Measurements from ENCODE around the gene COL5A1.

The COL5A1 gene

DNA sequence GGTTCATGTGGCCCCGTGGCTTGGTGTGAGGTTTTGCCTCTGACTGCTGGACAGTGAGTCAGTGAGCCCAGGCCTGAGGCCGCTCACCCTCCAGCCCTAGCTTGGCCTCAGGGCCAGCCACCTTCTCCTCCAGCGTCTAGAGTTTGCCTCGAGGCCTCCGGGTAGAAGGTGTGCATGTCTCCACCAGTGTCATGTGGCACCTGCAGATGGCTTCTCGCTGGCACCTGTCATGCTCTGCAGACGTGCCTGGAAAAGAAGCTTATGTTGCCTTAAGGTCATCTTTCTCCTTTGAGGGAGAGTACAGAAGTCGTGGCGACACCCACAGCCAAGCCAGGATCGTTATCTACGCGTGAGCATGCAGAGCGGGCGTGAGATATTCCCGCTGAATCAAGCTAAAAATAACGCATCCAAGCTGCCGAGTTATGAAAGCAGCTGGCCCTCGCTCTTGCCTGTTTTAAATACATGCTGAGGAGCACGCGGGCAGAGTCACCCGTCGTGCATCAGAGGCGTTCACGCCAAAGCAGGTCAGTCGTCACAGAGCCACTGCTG, 159.3 kb downstream of the COL5A1 start:
- in situ Hi-C loops (cut with MboI; ENCODE audit: low sequenced_read_pairs, unreplicated experiment), result loop anchor here (10.0 kb wide), 1 partner anchor 174 kb away; no protein-coding TSS in a partner anchor
- DNase-seq (ENCODE audit: low spot score), result no peak
- TF ChIP-seq, protein P1, sequence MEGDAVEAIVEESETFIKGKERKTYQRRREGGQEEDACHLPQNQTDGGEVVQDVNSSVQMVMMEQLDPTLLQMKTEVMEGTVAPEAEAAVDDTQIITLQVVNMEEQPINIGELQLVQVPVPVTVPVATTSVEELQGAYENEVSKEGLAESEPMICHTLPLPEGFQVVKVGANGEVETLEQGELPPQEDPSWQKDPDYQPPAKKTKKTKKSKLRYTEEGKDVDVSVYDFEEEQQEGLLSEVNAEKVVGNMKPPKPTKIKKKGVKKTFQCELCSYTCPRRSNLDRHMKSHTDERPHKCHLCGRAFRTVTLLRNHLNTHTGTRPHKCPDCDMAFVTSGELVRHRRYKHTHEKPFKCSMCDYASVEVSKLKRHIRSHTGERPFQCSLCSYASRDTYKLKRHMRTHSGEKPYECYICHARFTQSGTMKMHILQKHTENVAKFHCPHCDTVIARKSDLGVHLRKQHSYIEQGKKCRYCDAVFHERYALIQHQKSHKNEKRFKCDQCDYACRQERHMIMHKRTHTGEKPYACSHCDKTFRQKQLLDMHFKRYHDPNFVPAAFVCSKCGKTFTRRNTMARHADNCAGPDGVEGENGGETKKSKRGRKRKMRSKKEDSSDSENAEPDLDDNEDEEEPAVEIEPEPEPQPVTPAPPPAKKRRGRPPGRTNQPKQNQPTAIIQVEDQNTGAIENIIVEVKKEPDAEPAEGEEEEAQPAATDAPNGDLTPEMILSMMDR (IDR thresholded peaks at IDR 0.05; ENCODE audit: borderline replicate concordance, control extremely low read depth, extremely low read depth, insufficient read depth, missing control alignments), result no peak

GRCh38 chr9:134802216-134802795, 160.7 kb downstream of the COL5A1 start:
- TF ChIP-seq, protein P1 (IDR thresholded peaks at IDR 0.05; ENCODE audit: borderline replicate concordance, control extremely low read depth, extremely low read depth, insufficient read depth, missing control alignments), result no peak
- in situ Hi-C loops (cut with MboI; ENCODE audit: low sequenced_read_pairs, unreplicated experiment), result loop anchor here (10.0 kb wide), 1 partner anchor 172 kb away; no protein-coding TSS in a partner anchor
- DNase-seq (ENCODE audit: low spot score), result no peak

DNA sequence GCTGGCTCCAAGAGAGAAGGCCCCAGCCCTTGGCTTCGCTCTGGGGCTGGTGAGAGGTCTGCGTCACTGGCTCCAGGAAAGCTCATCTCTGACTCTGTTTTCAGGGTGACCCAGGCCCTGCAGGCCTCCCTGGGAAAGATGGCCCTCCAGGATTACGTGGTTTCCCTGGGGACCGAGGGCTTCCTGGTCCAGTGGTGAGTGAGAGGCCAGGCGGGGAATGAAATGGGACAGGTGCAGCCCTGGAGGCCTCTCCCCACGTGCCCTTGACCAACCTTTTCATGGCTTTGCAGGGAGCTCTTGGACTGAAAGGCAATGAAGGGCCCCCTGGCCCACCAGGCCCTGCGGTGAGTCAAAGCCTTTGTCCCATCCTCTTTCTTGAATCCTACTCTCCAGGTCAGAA, 163.3 kb downstream of the COL5A1 start:
- TF ChIP-seq, protein P1 (IDR thresholded peaks at IDR 0.05; ENCODE audit: borderline replicate concordance, control extremely low read depth, extremely low read depth, insufficient read depth, missing control alignments), result no peak
- DNase-seq (ENCODE audit: low spot score), result no peak
- in situ Hi-C loops (cut with MboI; ENCODE audit: low sequenced_read_pairs, unreplicated experiment), result loop anchor here (10.0 kb wide), 1 partner anchor 170 kb away; no protein-coding TSS in a partner anchor

GRCh38 chr9:134807716-134808446, 166.3 kb downstream of the COL5A1 start:
- no peak for DNase-seq (ENCODE audit: low spot score)
- in situ Hi-C loops (cut with MboI; ENCODE audit: low sequenced_read_pairs, unreplicated experiment), result loop anchor here (10.0 kb wide), 1 partner anchor 167 kb away; no protein-coding TSS in a partner anchor
- TF ChIP-seq, protein P1 (IDR thresholded peaks at IDR 0.05; ENCODE audit: borderline replicate concordance, control extremely low read depth, extremely low read depth, insufficient read depth, missing control alignments), result no peak

DNA sequence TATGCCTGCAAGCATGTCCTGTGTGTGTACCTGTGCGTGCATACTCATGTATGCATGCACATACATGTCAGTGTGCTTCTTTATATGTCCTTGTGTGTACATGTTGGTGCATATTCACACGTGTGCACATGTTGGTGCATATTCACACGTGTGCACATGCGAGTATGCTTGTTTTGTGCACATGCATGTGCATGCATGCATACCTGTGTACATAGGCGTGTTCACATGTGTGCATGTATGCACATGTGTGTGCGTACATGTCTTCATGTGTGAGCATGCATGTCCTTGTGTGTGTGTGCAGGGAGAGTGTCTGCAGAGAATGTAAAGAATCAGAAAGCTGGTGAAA, 166.8 kb downstream of the COL5A1 start:
- in situ Hi-C loops (cut with MboI; ENCODE audit: low sequenced_read_pairs, unreplicated experiment), result loop anchor here (10.0 kb wide), 1 partner anchor 166 kb away; no protein-coding TSS in a partner anchor
- DNase-seq (ENCODE audit: low spot score), result no peak
- TF ChIP-seq, protein P1 (IDR thresholded peaks at IDR 0.05; ENCODE audit: borderline replicate concordance, control extremely low read depth, extremely low read depth, insufficient read depth, missing control alignments), result no peak

GRCh38 chr9:134809292-134809691, 167.7 kb downstream of the COL5A1 start:
- in situ Hi-C loops (cut with MboI; ENCODE audit: low sequenced_read_pairs, unreplicated experiment), result loop anchor here (10.0 kb wide), 1 partner anchor 166 kb away; no protein-coding TSS in a partner anchor
- no peak for DNase-seq (ENCODE audit: low spot score)
- TF ChIP-seq, protein P1 (IDR thresholded peaks at IDR 0.05; ENCODE audit: borderline replicate concordance, control extremely low read depth, extremely low read depth, insufficient read depth, missing control alignments), result no peak

Measured in GM13976 (cell line).